Activated CD8-positive, alpha-beta memory T cell treated with anti-CD3 and anti-CD28 coated beads for 36 hours (primary cell): ENCODE measurements around the gene MAPK8IP2. TPM values are rescaled to one million over a fixed set of nuclear protein-coding genes. Genes with fewer than 3 reads are reported as not detected.

Experiments used
- CTCF ChIA-PET: fragments of 350-600 bp; sonication (Branson Sonifier 250); formaldehyde crosslinking; loops from one replicate; lab custom pipeline; 2021; ENCODE audit warnings: antibody characterized with exemption; lab: Charles Lee
- POLR2A ChIA-PET: fragments of 350-600 bp; sonication (Branson Sonifier 250); formaldehyde crosslinking; loops from one replicate; lab custom pipeline; 2021; ENCODE audit warnings: antibody characterized with exemption; lab: Charles Lee
- total RNA-seq, 2 experiments: library from RNA; stranded (reverse); gene quantifications; one replicate each; pipeline ENCODE4 v1.2.3, GENCODE V29; 2021

Gene MAPK8IP2
- total RNA-seq, 2 experiments from 2014 or later: 0.08 to 0.11 TPM

GRCh38 chr22:50584106-50585096 is 16.2 kb upstream of the MAPK8IP2 start:
- POLR2A ChIA-PET: interaction anchor here (0.7 to 1.2 kb wide), 4 partner anchors 44 to 93 kb away, joined by 3 to 6 read pairs (median 4); partner anchors contain the start of gene TYMP
- CTCF ChIA-PET: interaction anchor here (1.0 to 2.1 kb wide), 2 partner anchors 22 to 36 kb away, joined by 3 to 7 read pairs; partner anchors contain the start of gene SYCE3

- POLR2A ChIA-PET: interaction anchor here (0.5 to 1.2 kb wide), 2 partner anchors 60 to 173 kb away, joined by 3 to 4 read pairs; no protein-coding TSS in a partner anchor
- CTCF ChIA-PET: interaction anchor here (1.0 to 2.1 kb wide), 2 partner anchors 22 to 35 kb away, joined by 3 to 7 read pairs; partner anchors contain the start of gene SYCE3
Measured at GRCh38 chr22:50585238-50585637, 15.4 kb upstream of the MAPK8IP2 start.

- CTCF ChIA-PET: interaction anchor here (2.1 kb wide), 1 partner anchor 23 kb away, joined by 7 read pairs; the partner anchor contains the start of gene SYCE3
- POLR2A ChIA-PET: interaction anchor here (0.5 kb wide), 1 partner anchor 172 kb away, joined by 3 read pairs; no protein-coding TSS in a partner anchor
Measured at GRCh38 chr22:50585781-50586180, 14.8 kb upstream of the MAPK8IP2 start.

GRCh38 chr22:50586416-50586815 is 14.2 kb upstream of the MAPK8IP2 start:
- ChIA-PET CTCF (interaction anchor here (1.0 to 1.6 kb wide), 3 partner anchors 8 to 34 kb away, joined by 3 to 4 read pairs (median 3); partner anchors contain the start of genes CPT1B and SYCE3), POLR2A (no interaction called here)

DNA sequence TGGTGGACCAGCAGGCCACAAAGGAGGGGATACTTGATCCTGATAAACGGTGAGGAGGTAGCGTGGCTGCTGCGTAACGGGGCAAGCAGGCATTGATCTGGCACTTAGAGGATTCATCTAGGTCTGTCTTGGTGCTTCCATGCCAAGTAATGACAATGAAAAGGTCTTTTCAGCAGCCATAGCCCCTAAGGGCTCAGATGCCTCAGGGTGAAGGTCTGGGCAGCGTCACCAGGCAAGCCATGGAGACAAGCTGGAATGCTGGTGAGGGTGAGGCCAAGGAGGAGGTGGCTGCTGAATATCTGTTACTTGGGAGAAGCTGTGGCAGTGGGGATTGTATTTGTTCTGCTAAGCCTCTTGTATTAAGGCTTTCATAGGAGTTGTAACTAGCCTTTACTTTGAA is 13.2 kb upstream of the MAPK8IP2 start:
- ChIA-PET POLR2A (no interaction called here), CTCF (interaction anchor here (1.0 to 1.6 kb wide), 3 partner anchors 9 to 33 kb away, joined by 3 to 4 read pairs (median 3); partner anchors contain the start of genes CPT1B and SYCE3)

DNA sequence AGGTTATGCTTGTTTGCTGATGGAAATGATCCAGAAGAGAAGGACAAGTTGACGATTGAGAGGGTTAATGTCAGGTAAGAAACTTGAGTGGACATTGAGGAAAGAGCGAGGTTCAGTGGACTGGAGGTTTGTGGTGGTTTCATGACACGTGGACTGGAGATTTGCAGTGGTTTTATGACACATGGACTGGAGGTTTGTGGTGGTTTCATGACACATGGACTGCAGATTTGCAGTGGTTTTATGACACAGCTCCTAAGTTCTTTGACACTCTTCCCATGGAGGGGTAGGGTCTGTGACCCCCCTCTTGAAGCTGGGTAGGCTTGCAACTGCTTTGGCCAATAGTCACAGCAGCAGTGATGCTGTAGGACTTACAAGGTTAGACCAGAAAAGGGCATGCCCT is 5.4 kb upstream of the MAPK8IP2 start:
- CTCF ChIA-PET: no interaction called here

GRCh38 chr22:50597097-50597496 is 3.5 kb upstream of the MAPK8IP2 start:
- ChIA-PET CTCF (no interaction called here), POLR2A (no interaction called here)

More for the DNA sequence above, 5.4 kb upstream of the MAPK8IP2 start:
- POLR2A ChIA-PET: interaction anchor here (0.7 kb wide), 1 partner anchor 87 kb away, joined by 3 read pairs; the partner anchor contains the start of genes LMF2 and NCAPH2

DNA sequence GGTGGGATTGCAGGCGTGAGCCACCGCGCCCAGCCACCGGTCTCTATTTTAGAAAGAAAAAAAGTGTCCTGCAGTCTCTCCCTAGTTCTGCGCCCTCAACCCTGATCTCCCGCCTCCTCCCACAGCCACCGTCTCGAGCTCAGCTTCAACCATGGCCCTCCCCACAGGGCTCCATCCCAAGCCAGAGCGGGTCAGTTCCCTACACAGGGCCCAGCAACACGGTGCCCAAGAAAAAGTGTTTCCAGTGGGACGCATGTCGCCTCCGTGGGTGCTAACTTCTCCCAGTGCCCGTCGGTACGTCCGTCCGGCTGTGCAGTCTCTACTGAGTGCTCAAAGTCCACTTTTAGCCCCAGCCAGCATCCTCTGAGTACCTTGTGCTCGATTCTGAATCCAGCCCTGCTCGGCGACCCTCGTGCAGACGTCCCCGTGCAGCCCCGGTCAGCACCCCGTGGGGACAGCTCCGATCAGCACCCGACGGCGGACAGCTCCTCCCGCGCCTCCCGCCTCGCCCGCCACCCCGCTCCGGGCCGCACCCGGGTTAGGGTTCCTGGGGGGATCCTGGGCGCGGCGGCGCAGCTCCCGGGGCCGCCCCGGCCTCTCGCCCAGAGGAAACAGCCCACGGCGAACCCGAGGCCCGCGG is 657 bp upstream of the MAPK8IP2 start:
- ChIA-PET POLR2A (no interaction called here), CTCF (interaction anchor here (0.7 kb wide), 1 partner anchor 37 kb away, joined by 3 read pairs; the partner anchor contains the start of gene SYCE3)

DNA sequence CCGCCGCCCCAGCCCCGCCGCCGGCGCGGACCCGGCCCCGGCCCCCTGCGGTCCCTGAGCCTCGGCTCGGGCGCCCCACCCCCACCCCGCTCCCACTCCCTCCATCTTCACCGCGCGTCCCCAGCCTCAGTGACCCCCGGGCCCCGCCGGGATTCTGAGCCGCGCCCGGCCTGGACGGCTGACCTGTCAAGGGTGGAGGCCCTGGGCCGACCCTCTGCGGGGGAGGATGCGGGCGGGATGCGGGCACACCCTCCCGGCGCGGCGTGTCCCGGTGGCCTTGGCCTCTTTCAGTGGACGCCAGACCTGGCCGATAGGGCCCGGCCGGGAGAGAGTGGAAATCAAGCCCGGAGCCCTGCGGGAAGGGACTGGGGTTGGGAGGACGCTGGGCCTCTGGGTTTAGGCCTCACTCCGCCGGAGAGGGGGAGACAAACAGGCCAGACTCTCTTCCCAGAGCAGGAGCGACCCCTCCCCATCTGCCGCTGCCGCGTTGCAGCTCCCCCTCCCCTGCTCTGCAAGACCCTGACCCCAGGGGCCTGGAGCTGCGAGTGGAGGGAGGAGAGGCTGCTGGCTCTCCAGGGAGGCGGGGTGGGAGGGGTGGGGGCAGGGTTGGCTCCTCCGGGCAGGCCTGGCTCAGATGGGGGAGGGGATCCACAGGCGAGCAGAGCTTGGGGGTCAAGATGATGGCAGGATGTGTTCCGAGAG is 525 bp downstream of the MAPK8IP2 start:
- ChIA-PET POLR2A (no interaction called here), CTCF (interaction anchor here (0.9 to 1.3 kb wide), 2 partner anchors 19 to 75 kb away, joined by 3 read pairs; partner anchors contain the start of gene SCO2)

DNA sequence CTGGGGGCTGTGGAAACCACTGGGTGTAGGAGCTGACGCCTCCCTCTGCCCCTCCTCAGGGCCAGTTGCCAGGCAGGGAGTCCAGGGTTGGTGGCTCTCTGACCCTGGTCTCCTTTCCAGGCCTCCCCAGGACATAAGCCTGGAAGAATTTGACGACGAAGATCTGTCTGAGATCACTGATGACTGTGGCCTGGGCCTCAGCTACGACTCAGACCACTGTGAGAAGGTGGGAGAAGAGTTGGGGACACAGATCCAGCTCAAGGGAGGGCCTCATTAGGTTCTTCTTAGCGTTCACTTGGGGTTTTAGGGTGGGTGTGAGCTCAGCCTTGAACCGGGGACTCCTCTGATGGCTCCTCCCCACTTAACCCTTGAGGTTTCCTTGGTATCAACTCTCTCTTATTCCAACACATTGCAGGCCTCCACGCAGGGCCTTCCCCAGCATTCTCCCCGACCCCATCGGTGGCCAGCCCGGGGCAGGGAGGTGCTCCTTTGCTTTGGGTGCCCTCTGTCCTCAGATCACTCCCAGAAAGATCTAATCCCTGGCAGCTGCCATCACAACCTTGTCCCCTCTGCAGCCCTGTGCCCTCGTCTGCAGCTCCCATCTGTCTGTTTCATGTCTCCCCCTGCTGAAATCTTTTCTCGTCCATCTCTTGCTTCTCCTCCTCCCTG is 1.2 kb downstream of the MAPK8IP2 start:
- POLR2A ChIA-PET: no interaction called here
- CTCF ChIA-PET: interaction anchor here (0.9 to 1.3 kb wide), 2 partner anchors 19 to 76 kb away, joined by 3 read pairs; partner anchors contain the start of gene SCO2

- ChIA-PET POLR2A (no interaction called here), CTCF (interaction anchor here (0.9 kb wide), 1 partner anchor 18 kb away, joined by 3 read pairs; no protein-coding TSS in a partner anchor)
Measured at GRCh38 chr22:50602338-50602700, 1.7 kb downstream of the MAPK8IP2 start.

GRCh38 chr22:50603511-50604255 is 3.1 kb downstream of the MAPK8IP2 start:
- POLR2A ChIA-PET: no interaction called here
- CTCF ChIA-PET: no interaction called here

- ChIA-PET CTCF (no interaction called here), POLR2A (no interaction called here)
Measured at GRCh38 chr22:50604256-50605001, 3.8 kb downstream of the MAPK8IP2 start.

GRCh38 chr22:50605002-50605612 is 4.5 kb downstream of the MAPK8IP2 start:
- ChIA-PET CTCF (no interaction called here), POLR2A (no interaction called here)

DNA sequence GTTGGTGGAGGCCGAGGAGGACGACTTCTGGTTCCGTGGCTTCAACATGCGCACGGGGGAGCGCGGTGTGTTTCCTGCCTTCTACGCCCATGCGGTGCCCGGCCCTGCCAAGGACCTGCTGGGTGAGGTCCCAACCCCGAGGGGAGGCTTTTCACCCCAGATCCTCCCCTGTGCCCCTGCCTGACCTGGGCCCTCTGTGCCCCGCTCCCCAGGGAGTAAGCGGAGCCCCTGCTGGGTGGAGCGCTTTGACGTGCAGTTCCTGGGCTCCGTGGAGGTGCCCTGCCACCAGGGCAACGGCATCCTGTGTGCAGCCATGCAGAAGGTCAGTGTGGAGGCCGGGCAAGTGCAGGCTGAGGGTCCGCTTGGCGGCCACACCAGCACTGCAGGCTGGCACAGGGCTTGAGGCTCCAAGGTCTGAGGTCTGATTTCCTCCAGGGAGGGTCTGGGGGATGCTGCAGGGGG is 5.1 kb downstream of the MAPK8IP2 start:
- ChIA-PET CTCF (interaction anchor here (1.0 kb wide), 1 partner anchor 78 kb away, joined by 3 read pairs; no protein-coding TSS in a partner anchor), POLR2A (no interaction called here)
